Ovary (tissue), 9 donors: ENCODE data around the gene POLH. TPM values are rescaled to one million over a fixed set of nuclear protein-coding genes. Genes with fewer than 3 reads are reported as not detected.
"Not testable (repeated sequence)": the region's sequence is repeated elsewhere in the genome, so short reads cannot be mapped to it uniquely, and the experiment has no call there.

ENCODE experiments used
- DNase-seq, 5 donors: peaks; one replicate each; pipeline ENCODE4 v3.0.0-alpha.2; 2019 to 2020
- H3K27ac ChIP-seq, 2 donors: fragments of 200-600 bp; one replicate each; pipeline versions ENCODE4 v1.5.1 to v1.8.0; 2019 to 2022
- H3K27me3 ChIP-seq: fragments of 200-600 bp; one replicate; pipeline ENCODE4 v1.8.0; 2022
- H3K36me3 ChIP-seq: fragments of 200-600 bp; sonication (generic); one replicate; pipeline ENCODE4 v1.5.1; 2019
- H3K4me1 ChIP-seq: one replicate; pipeline ENCODE4 v1.8.1; 2013; ENCODE audit warnings: mild to moderate bottlenecking, moderate library complexity; ENCODE audit not compliant: insufficient read depth
- H3K4me3 ChIP-seq: fragments of 200-600 bp; sonication (generic); one replicate; pipeline ENCODE4 v1.5.1; 2017
- H3K9me3 ChIP-seq, 2 donors: fragments of 200-600 bp in 1 of 2; sonication (generic) in 1 of 2; one replicate each; pipeline versions ENCODE4 v1.5.1 to v1.8.1; 2013 to 2019; ENCODE audit warnings: mild to moderate bottlenecking in 1 of 2, moderate library complexity in 1 of 2
- EP300 ChIP-seq: sonication (generic); formaldehyde crosslinking; IDR thresholded peaks from one replicate; pipeline ENCODE4 v1.6.1; 2017; ENCODE audit warnings: antibody characterized with exemption
- POLR2A ChIP-seq: fragments of 450-650 bp; IDR thresholded peaks from one replicate; pipeline ENCODE4 v1.6.1; 2017; ENCODE audit warnings: antibody characterized with exemption, mild to moderate bottlenecking, moderate library complexity
- WGBS, 3 donors: extraction: QIAGEN DNeasy Blood & Tissue Kit in 1 of 3; methylation state at CpG; one replicate each; pipeline versions ENCODE4 v1.1.5 to v1.1.7; 2013 to 2017; 5-methylcytosine and 5-hydroxymethylcytosine counted together
- intact Hi-C, 4 donors: fragments of 100-400 bp; cut with DNase I; formaldehyde crosslinking; loops; one replicate each; pipeline versions ENCODE4 v1.11.0 to v1.15.1; 2022 to 2023
- polyA plus RNA-seq, 2 donors: library from polyadenylated mRNA; stranded (reverse); fragments of 200-250 nt in 1 of 2; fragments of 350-450 nt in 1 of 2; fragmentation: Illumina TruSeq in 1 of 2; extraction: RNeasy Lipid Tissue Mini Kit (QIAGEN cat#74804) in 1 of 2; gene quantifications; one replicate each; pipeline ENCODE4 v1.2.3, GENCODE V29; 2013 to 2014
- total RNA-seq, 7 donors: library from RNA; depleted of rRNA in 2 of 7; stranded (reverse); fragments of >200 nt in 2 of 7; fragmentation: NEBNext Ultra II Directional in 3 of 7; extraction: Animal tissue kit (Norgen Biotek cat#: 25700) in 3 of 7; gene quantifications; one replicate each; pipeline versions ENCODE4 v1.1.0 to v1.2.4, GENCODE V29; 2016 to 2023
- TF ChIP-seq, protein P1 (sequence below), 3 donors: fragments of 450-650 bp in 2 of 3; fragments of 200-600 bp in 1 of 3; IDR thresholded peaks; one replicate each; pipeline versions ENCODE4 v1.5.1 to v1.8.0; 2016 to 2022; ENCODE audit warnings: antibody characterized with exemption in 3 of 3, mild to moderate bottlenecking in 1 of 3
- donor health status: DM: no; HTN: no; CAD: no; lungs with moderate emphysema.
- donor health status: DM: no; HTN: no; CAD: no.
- donor health status: Bipolar disorder and iron deficiency.
- donor health status: DM: yes; HTN: yes; CAD: no.
- donor health status: DM: no; HTN: no; CAD: no.
- donor health status: DM: yes; HTN: yes; CAD: no.

The POLH gene
- total and polyA plus RNA-seq, 9 donors: 4.6 to 15.5 (median 8.6) TPM

DNA sequence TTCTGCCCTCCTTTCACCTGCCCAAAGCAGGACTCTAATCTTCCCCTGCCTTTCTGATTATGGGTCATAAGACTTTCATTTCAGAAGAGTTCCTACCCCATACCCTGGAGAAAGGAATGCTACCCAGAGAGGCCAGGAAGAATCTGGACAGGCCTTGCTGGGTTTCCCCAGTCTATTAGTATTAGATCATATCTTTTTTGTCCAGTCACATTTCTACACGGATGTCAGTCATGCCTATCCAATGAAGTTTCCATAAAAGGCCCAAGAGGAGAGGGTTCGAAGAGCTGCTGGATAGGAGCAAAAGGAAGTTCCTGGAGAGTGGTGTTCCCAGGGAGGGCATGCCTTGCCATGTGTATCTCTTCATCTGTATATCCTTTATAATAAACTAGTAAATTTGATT, 3.2 kb downstream of the POLH start:
- WGBS, 3 donors: 84 to 89% (median 86%) methylated on average over 2 of the region's 2 CpGs
- intact Hi-C loops: no loop called here

DNA sequence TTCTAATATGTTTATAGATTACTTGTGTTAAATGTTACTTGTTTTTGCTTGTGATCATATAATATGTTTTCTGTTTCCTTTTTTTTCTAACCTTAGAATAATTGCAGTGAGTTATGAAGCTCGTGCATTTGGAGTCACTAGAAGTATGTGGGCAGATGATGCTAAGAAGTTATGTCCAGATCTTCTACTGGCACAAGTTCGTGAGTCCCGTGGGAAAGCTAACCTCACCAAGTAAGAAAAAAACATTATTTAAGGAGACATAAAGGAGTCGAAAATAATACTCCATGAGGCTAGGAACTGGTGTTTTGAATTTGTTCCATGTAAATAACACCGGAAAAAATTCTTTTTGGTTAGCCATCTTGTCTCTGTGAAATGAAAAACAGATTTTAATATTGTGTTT, 6.9 kb downstream of the POLH start:
- no peak overlapping the region for H3K4me3 ChIP-seq
- no peaks in the 10 kb centered on the region for H3K4me1 ChIP-seq
- H3K36me3 ChIP-seq: no peaks in the 10 kb centered on the region
- TF ChIP-seq, protein P1, sequence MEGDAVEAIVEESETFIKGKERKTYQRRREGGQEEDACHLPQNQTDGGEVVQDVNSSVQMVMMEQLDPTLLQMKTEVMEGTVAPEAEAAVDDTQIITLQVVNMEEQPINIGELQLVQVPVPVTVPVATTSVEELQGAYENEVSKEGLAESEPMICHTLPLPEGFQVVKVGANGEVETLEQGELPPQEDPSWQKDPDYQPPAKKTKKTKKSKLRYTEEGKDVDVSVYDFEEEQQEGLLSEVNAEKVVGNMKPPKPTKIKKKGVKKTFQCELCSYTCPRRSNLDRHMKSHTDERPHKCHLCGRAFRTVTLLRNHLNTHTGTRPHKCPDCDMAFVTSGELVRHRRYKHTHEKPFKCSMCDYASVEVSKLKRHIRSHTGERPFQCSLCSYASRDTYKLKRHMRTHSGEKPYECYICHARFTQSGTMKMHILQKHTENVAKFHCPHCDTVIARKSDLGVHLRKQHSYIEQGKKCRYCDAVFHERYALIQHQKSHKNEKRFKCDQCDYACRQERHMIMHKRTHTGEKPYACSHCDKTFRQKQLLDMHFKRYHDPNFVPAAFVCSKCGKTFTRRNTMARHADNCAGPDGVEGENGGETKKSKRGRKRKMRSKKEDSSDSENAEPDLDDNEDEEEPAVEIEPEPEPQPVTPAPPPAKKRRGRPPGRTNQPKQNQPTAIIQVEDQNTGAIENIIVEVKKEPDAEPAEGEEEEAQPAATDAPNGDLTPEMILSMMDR (IDR thresholded peaks at IDR 0.05): no peak
- no peak for TF ChIP-seq EP300
- TF ChIP-seq POLR2A: no peak
- DNase-seq: no peak
- 43 to 62% (median 54%) methylated on average over 5 of the region's 5 CpGs for WGBS, 3 donors
- no peaks in the 10 kb centered on the region for H3K27me3 ChIP-seq
- no peaks in the 10 kb centered on the region for H3K9me3 ChIP-seq
- intact Hi-C loops: no loop called here
- no peak overlapping the region for H3K27ac ChIP-seq

More for the DNA sequence above, 3.2 kb downstream of the POLH start:
- Histone ChIP-seq H3K36me3 (no peaks in the 10 kb centered on the region), H3K4me1 (peaks cover 6% of the 10 kb centered on the region), H3K27ac (no peak overlapping the region), H3K27me3 (no peaks in the 10 kb centered on the region), H3K9me3 (no peaks in the 10 kb centered on the region), H3K4me3 (no peak overlapping the region)
- no peak for DNase-seq
- TF ChIP-seq POLR2A: no peak
- no peak for TF ChIP-seq EP300
- TF ChIP-seq, protein P1 (IDR thresholded peaks at IDR 0.05): no peak

DNA sequence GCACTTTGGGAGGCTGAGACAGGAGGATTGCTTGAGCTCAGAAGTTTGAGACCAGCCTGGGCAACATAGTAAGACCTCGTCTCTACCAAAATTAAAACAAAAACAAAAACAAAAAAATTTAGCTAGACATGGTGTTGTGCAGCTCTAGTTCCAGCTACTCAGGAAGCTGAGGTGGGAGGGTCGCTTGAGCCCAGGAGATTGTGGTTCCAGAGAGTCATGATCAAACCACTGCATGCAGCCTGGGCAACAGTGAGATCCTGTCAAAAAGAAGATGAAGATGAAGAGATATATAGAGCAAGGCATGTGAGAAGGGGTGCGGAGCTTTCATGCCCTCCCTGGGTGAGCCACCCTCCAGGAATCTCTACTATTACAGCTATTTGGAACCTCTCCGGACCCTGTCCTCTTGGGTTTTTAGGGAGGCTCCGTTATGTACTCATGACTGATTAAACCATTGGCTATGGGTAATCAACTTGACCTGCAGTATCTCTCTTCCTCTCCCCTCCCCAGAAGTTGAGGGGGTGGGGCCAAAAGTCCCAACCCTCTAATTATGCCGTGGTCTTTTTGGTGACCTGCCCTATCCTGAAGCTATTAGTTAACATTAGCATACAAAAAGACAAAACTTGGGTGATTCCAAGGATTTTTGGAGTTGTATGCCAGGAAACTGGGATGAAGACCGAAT, 9.0 kb downstream of the POLH start:
- WGBS, 3 donors: 70 to 87% (median 82%) methylated on average over 7 of the region's 7 CpGs
- Histone ChIP-seq H3K27ac (no peak overlapping the region), H3K27me3 (no peaks in the 10 kb centered on the region), H3K4me3 (no peak overlapping the region), H3K9me3 (no peaks in the 10 kb centered on the region), H3K36me3 (no peaks in the 10 kb centered on the region), H3K4me1 (no peaks in the 10 kb centered on the region)
- intact Hi-C loops: no loop called here
- TF ChIP-seq EP300: no peak
- TF ChIP-seq, protein P1 (IDR thresholded peaks at IDR 0.05): no peak
- TF ChIP-seq POLR2A: no peak
- no peak for DNase-seq

DNA sequence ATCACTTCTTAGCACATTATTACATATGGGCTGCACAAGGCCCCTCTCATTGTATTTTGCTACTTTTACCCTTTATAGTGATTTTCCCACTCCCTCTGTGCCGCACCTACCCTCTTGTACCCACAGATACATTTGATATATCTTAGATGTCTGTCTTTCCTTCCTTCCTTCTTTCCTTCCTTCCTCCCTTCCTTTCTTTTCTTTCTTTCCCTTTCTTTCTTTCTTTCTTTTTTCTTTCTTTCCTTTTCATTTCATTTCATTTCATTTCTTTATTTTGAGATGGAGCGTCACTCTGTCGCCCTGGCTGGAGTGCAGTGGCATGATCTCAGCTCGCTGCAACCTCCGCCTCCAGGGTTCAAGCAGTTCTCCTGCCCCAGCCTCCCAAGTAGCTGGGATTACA, 12.2 kb downstream of the POLH start:
- H3K9me3 ChIP-seq: no peaks in the 10 kb centered on the region

DNA sequence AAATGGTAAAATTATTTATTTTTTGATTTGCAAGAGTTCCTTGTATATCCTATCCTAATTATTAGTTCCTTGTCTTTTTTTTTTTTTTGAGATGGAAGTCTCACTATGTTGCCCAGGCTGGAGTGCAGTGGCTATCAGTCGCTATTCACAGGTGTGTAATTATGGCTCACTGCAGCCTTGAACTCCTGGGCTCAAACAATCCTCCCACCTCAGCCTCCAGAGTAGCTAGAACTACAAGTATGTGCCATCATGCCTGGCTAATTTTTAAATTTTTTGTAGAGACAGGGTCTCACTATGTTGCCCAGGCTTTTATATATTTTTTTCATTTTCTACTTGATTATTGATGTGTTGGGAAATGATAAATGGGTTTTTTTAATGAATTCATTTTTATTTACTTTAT, 13.6 kb downstream of the POLH start:
- 87 to 98% (median 97%) methylated on average over 1 of the region's 1 CpG for WGBS, 3 donors
- DNase-seq, H3K4me3 ChIP-seq, H3K27me3 ChIP-seq, intact Hi-C loops, H3K4me1 ChIP-seq, H3K9me3 ChIP-seq, H3K36me3 ChIP-seq, H3K27ac ChIP-seq: not testable (repeated sequence)

More for the DNA sequence above, 12.2 kb downstream of the POLH start:
- H3K27ac ChIP-seq: no peak overlapping the region
- intact Hi-C loops: no loop called here
- WGBS, 3 donors: 93 to 99% (median 98%) methylated on average over 5 of the region's 5 CpGs
- H3K36me3 ChIP-seq: no peaks in the 10 kb centered on the region
- H3K4me3 ChIP-seq: no peak overlapping the region
- no peak for TF ChIP-seq POLR2A
- no peak for TF ChIP-seq EP300
- TF ChIP-seq, protein P1 (IDR thresholded peaks at IDR 0.05): no peak
- no peak for DNase-seq
- no peaks in the 10 kb centered on the region for H3K4me1 ChIP-seq
- H3K27me3 ChIP-seq: no peaks in the 10 kb centered on the region
